ENCODE data around the gene TOR1A.

TOR1A gene, protein sequence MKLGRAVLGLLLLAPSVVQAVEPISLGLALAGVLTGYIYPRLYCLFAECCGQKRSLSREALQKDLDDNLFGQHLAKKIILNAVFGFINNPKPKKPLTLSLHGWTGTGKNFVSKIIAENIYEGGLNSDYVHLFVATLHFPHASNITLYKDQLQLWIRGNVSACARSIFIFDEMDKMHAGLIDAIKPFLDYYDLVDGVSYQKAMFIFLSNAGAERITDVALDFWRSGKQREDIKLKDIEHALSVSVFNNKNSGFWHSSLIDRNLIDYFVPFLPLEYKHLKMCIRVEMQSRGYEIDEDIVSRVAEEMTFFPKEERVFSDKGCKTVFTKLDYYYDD

DNA sequence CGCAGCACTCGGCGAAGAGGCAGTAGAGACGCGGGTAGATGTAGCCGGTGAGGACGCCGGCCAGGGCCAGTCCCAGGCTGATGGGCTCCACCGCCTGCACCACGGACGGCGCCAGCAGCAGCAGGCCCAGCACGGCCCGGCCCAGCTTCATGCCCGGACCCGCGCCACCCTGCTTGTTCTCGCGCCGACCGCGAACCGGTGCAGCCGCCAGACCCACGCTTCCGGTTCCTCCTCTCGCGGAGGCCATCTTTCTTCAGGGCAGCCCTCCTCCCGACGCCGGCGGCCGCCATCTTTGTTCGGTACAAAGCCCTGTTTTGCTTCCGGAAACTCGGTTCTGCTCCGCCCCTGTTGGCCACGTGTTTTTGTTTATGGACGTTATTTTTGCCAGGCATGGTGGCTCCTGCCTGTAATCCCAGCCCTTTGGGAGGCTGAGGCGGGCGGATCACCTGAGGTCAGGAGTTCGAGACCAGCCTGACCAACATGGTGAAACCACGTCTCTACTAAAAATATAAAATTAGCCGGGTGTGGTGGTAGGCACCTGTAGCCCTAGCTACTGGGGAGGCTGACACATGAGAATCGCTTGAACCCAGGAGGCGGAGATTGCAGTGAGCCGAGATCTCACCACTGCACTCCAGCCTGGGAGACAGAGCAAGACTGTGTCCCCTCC is at the start of gene TOR1A:
Gene TOR1A, minus strand, starts transcription at position 202 of the 667 bp plus-strand sequence. Its CDS starts 51 bp downstream, at position 151.
- DNase-seq (ENCODE audit: low read depth in 2 of 2): peak; percentile 96
- TF ChIP-seq, protein P1, sequence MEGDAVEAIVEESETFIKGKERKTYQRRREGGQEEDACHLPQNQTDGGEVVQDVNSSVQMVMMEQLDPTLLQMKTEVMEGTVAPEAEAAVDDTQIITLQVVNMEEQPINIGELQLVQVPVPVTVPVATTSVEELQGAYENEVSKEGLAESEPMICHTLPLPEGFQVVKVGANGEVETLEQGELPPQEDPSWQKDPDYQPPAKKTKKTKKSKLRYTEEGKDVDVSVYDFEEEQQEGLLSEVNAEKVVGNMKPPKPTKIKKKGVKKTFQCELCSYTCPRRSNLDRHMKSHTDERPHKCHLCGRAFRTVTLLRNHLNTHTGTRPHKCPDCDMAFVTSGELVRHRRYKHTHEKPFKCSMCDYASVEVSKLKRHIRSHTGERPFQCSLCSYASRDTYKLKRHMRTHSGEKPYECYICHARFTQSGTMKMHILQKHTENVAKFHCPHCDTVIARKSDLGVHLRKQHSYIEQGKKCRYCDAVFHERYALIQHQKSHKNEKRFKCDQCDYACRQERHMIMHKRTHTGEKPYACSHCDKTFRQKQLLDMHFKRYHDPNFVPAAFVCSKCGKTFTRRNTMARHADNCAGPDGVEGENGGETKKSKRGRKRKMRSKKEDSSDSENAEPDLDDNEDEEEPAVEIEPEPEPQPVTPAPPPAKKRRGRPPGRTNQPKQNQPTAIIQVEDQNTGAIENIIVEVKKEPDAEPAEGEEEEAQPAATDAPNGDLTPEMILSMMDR (IDR thresholded peaks at IDR 0.05; ENCODE audit: low read depth, low read length): no peak
- peak within 1 kb of the TSS; percentile 68 to 91 for H3K4me3 ChIP-seq (replicated peaks in 1 of 2; ENCODE audit: low read depth in 2 of 2, low read length in 2 of 2)

DNA sequence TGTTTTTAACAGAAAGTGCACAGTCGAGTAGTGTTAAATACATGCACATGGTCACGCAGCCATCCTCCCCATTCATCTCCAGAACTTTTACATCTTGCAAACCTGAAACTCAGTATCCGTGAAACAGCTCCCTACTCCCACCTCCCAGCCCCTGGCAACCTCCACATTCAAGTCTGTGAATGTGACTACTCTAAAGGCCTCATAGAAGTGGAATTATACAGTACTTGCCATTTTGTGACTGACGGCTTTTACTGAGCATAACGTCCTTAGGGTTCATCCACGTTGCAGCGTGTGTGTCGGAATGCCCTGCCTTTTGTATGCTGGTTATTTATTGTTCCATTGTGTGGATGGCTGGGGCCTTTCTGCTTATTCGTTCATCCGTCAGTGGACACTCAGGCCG is 47.1 kb upstream of the TOR1A start:
- H3K4me3 ChIP-seq (replicated peaks in 1 of 2; ENCODE audit: low read depth in 2 of 2, low read length in 2 of 2): no peak overlapping the region
- TF ChIP-seq, protein P1 (IDR thresholded peaks at IDR 0.05; ENCODE audit: low read depth, low read length): no peak

DNA sequence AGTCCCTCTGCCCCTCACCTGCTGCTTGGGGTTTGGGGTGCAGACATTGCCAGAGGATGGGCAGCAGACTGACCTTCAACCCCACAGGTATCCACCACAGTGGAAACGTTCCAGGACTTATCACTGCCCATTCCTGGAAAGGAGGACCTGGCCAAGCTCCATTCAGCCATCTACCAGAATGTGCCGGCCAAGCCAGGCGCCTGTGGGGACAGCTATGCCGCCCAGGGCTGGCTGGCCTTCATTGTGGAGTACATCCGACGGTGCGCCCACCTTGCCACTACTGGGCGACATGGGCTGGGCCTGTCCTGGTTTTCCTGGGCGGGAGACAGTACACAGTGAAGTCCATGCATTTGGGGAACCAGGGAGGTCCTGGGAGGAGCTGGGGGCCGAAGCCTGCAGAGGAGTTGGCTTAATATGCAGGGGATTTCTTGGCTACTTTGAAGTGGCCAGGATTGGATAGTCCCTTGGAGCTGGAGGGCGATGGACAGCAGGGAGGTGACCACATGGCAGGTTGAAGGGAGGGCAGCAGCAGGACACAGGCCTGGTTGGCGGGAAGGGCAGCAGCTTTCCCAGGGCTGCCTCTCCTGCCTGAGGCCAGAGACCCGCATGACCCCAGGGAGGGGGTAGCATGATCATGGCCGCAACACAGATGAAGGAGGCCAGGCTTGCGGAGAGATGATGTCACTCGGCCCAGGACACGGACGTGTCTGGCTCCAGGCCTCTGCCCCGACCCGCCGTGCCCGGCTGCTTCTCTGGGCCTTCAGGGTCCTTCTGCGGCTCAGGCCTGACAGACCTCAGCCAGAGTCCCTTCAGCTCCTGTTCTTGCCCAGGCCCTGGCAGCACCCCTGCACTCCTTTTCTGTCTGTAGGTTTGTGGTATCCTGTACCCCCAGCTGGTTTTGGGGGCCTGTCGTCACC is 45.9 kb upstream of the TOR1A start:
- no peak overlapping the region for H3K4me3 ChIP-seq (replicated peaks in 1 of 2; ENCODE audit: low read depth in 2 of 2, low read length in 2 of 2)
- DNase-seq (ENCODE audit: low read depth in 2 of 2): no peak
- TF ChIP-seq, protein P1 (IDR thresholded peaks at IDR 0.05; ENCODE audit: low read depth, low read length): no peak

More for the DNA sequence above, 47.1 kb upstream of the TOR1A start:
- DNase-seq (ENCODE audit: low read depth in 2 of 2): no peak

DNA sequence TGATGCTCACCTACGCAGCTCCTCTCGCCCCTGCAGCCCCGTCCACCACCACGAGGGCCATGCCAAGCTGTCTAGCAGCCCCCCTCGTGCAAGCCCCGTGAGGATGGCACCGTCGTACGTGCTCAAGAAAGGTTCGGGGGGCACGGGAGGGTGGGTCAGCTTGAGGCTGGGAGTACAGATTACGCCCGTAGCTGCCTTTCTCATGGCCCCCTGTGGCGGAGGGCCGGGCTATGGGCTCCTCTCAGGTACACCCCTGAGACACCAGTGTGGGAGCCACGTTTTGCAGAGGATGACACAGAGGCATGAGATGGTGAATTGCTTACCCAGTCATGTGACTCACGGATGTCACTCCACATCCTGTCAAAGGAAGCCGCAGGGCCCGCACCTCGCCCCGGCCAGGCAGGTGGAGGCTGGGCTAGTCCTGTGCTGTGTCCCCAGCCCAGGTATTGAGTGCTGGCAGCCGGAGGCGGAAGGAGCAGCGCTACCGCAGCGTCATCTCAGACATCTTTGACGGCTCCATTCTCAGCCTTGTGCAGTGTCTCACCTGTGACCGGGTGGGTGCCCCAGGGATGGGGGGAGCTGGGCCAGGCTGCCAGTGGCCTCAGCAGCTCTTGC is 45.0 kb upstream of the TOR1A start:
- TF ChIP-seq, protein P1 (IDR thresholded peaks at IDR 0.05; ENCODE audit: low read depth, low read length): no peak
- no peak for DNase-seq (ENCODE audit: low read depth in 2 of 2)
- no peak overlapping the region for H3K4me3 ChIP-seq (replicated peaks in 1 of 2; ENCODE audit: low read depth in 2 of 2, low read length in 2 of 2)

DNA sequence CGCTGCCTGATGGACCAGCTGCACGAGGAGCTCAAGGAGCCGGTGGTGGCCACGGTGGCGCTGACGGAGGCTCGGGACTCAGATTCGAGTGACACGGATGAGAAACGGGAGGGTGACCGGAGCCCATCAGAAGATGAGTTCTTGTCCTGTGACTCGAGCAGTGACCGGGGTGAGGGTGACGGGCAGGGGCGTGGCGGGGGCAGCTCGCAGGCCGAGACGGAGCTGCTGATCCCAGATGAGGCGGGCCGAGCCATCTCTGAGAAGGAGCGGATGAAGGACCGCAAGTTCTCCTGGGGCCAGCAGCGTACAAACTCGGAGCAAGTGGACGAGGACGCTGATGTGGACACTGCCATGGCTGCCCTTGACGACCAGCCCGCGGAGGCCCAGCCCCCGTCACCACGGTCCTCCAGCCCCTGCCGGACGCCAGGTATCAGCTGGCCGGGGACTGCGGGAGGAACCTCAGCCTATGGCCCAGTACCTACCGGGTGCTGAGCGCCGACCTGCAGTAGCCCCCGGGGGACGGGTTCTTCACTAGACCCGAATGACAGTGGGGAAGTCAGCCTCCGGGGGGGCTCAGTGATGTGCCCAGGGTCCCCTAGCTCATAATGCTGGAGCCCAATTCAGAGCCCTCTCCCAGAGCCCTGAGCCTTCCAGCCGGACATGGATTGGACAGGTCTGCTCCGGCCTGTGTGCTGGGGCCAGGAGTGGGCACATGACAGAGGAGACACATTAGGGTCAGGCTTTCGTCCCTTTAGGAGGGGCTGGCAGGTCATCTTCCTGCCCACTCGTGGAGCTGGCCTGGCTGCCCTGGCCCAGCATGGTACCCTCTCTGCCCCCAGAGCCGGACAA is 44.3 kb upstream of the TOR1A start:
- TF ChIP-seq, protein P1 (IDR thresholded peaks at IDR 0.05; ENCODE audit: low read depth, low read length): no peak
- no peak overlapping the region for H3K4me3 ChIP-seq (replicated peaks in 1 of 2; ENCODE audit: low read depth in 2 of 2, low read length in 2 of 2)
- no peak for DNase-seq (ENCODE audit: low read depth in 2 of 2)

All from cardiac fibroblast (primary cell).